ENCODE results near the gene MYO5B.
"Not testable (repeated sequence)": the region's sequence is repeated elsewhere in the genome, so short reads cannot be mapped to it uniquely, and the experiment has no call there.

Gene MYO5B

DNA sequence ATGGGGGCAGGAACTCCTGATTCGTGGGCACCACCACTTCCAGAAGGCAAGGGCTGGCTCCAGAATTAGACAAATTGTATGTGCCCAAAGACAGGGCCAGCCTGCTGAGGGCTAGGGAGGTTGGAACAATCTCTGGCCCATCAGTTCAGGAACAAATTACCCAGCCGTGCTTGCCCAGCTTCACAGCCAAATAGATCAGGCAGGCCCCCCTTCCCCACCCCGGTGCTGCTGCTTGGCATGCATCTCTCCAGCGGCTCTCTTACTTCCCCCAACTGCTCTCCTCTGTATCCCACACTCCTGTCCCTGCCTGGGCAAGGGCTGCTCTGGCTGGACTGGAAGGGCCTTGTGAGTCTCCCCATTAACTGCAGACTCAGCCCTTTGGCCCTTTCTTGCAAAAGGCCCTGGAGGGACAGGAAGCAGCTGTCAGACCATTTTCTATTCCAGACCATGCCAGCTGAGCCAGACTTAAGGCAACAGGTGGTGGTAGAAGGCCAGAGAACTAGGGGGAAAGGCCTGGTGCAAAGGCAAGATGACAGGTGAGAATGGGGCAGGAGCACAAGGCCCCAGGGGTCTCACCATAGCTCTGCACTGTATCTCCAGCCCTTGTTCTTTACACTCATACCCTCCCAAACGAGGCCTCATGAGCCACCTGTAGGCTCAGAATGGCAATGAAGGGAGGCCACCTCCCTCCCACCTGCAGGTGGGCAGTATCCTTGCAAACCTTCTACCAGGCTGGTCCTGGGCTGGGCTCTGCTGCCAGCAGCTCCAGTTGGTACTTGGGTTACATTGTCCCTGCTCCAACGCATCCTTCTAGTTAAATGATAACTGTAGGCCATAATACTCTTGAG lies 350.9 kb downstream of the MYO5B start:
- in situ Hi-C loops (cut with MboI; ENCODE audit: low sequenced_read_pairs): no loop called here

DNA sequence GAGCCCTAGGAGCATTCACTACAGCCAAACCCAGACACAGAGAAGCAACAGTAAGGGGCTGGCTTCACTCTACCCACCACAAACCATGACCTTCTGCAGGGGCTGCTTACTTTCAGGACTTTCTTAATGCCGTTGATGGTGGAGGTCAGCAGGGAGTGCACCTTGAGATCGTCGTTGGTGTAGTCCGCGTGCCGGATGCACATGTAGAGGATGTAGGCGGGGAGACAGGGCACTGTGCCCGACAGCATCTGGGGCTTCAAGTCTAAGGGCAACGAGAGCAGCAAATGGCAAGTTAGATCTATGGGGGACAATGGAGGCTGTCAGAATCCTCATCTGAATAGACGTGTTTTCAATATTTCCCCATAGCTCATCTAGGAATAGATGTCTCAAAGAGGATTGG lies 351.8 kb downstream of the MYO5B start:
- in situ Hi-C loops (cut with MboI; ENCODE audit: low sequenced_read_pairs): no loop called here

GRCh38 chr18:49842656-49843055 lies 352.3 kb downstream of the MYO5B start:
- in situ Hi-C loops (cut with MboI; ENCODE audit: low sequenced_read_pairs): no loop called here

DNA sequence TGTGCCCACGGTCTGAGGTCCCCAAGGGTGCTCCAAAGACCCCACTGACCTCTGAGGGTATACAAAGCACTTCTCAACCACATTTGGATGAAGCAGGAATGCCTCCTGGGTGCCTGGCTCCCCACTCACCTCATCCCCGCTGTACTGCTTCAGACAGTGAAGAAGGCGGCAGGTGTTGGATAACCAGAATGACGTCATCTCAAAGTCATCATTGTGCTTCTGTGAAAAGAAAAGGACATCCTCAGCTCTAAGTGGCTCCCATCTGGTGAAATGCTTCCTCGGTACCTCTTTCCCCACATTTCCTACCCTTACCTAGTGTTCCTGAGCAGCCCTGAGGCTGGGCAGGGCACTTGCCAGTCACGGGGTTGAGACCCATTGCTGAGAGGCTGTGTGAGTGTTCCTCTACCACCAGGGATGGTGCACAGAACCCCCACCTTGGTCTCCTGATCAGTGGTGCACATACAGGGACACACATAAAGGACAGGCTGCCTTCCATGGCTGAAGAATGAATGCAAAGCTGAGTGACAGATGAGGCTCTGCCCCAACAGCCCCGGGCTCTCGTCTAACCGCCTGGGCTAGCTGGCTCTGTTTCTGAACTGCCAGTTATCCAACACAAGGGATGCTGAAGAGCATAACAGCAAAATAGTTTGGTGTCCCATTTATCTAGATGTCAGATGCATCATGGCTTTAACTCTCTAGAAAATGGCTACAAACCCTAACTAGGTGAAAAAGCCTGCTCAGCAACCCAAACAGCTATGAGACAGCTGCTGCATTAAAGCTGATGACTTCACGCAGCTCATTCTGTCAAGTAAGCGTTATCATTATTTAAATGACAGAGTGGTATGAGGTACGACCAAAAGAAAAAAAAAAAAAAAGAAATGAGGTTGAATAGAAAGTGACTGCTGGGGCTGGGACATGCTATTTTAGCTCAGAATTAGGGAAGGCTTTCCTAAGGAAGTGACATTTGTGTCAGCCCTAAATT lies 353.4 kb downstream of the MYO5B start:
- in situ Hi-C loops (cut with MboI; ENCODE audit: low sequenced_read_pairs): no loop called here

DNA sequence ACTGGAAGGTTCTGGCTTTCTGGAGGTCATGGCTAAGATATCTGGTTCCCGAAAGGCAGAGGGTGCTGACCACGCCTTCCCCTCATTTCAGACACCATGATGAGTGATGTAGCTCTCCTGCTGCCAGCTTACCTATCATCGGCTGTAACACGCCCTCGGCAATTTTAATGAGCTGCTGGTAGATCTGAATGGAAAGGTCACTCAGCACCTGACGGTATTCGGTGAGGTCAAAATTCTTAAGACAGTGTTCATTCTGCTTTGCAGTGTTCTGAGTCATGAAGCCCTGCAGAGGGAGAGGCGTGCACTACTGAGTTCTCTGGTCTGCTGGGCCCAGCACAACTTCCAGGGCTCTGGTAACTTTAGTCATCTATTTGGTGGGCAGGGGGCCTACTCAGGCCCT lies 355.9 kb downstream of the MYO5B start:
- in situ Hi-C loops (cut with MboI; ENCODE audit: low sequenced_read_pairs): no loop called here

GRCh38 chr18:49838381-49838780 lies 356.6 kb downstream of the MYO5B start:
- in situ Hi-C loops (cut with MboI; ENCODE audit: low sequenced_read_pairs): no loop called here

DNA sequence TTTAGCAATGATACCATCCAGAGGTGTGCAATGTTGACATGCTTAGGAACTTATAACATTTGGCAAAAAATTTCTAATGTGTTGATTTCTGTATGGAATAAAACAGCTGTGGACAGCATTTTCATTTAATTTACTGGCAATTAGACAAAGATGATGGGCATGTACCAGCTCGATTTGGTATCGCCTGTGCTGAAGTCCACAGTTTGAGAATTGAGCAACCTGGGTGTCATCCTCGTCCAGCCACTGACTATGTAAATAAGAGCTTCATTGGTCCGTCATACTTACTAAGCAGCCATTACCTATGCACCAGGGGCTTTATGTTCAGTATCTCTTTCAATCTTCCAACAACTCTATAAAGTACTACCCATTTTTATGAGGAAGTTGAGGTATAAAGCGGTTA lies 357.1 kb downstream of the MYO5B start:
- in situ Hi-C loops (cut with MboI; ENCODE audit: low sequenced_read_pairs): no loop called here

GRCh38 chr18:49837316-49837835 lies 357.6 kb downstream of the MYO5B start:
- in situ Hi-C loops (cut with MboI; ENCODE audit: low sequenced_read_pairs): not testable (repeated sequence)

DNA sequence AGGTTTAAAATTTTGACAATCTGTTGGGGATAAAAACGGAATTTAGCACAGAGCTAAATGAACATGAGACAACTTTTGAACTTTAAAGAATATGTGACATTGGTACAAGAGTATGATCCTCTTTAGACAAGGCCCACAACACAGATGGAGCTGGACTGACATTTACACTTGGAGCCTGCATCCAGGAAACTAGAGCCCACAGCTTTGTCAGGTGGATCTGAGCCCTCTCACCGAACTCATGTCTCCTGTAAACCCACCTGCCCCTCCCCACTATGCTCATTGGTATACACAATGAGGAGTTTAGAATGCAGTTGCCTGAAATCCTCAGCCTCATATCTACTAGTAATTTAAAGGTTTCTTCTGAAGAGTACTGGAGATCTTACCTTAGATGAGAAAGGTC lies 359.5 kb downstream of the MYO5B start:
- in situ Hi-C loops (cut with MboI; ENCODE audit: low sequenced_read_pairs): no loop called here

DNA sequence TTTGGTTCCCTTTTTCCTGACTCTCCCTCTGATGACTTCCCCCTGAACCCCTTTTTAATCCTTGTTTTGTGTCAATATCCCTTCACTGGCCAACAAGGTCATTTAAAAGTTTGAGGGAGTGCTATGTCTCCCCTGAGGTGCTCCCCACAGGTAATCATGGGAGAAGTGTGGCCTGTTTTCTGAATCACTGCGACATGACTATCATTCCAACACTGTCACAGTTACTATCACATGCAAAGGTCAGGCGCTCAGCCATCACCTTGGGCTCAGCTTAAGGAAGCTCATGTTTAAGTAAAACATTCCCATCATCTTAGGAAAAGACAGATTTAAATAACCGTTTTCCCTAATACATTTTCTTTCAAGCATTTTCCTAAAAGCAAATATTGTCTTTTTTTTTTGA lies 360.7 kb downstream of the MYO5B start:
- in situ Hi-C loops (cut with MboI; ENCODE audit: low sequenced_read_pairs): no loop called here

GRCh38 chr18:49833814-49834213 lies 361.1 kb downstream of the MYO5B start:
- in situ Hi-C loops (cut with MboI; ENCODE audit: low sequenced_read_pairs): no loop called here

- in situ Hi-C loops (cut with MboI; ENCODE audit: low sequenced_read_pairs): no loop called here
Measured at GRCh38 chr18:49832221-49832647, 362.7 kb downstream of the MYO5B start.

GRCh38 chr18:49827996-49828395 lies 367.0 kb downstream of the MYO5B start:
- in situ Hi-C loops (cut with MboI; ENCODE audit: low sequenced_read_pairs): no loop called here

DNA sequence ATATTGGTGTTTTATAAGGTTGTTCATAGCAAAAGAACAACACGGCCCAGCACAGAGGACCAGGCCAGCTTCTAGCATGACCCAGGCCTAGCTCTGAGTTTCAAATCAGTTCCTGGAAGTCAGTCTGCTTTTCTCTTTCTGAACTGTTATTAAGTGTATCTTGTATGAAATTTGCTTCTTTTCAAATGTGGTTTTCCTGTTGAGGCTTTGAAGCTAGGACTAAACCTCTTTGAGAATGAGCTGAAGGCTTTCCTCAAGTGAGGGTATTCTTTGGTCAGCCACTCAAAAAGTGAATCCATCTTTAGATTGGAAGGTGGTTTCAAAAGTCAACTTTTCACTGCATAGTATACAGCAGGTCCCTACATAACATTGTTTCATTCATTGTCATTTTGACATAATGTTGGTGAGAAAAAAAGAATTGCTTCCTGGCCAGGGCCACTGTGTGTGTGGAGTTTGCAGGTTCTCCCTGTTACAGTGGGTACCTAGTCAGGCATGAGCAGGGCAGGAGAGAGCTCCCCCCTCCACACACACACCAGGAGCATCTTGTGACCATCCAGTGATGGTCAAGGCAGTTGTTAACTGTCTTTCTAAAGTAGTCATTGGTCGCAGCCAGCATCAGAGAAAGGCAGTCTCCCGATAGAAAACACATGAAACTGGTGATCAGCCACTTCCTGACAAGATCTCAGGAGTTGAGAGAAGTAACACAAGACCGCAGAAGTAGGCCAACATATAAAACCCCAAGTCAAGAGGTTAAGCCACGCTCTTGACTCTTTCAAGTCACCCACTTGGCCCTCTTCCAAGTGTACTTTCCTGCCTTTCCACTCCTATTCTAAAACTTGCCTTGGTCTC lies 374.9 kb downstream of the MYO5B start:
- in situ Hi-C loops (cut with MboI; ENCODE audit: low sequenced_read_pairs): no loop called here

GRCh38 chr18:49819071-49819662 lies 375.8 kb downstream of the MYO5B start:
- in situ Hi-C loops (cut with MboI; ENCODE audit: low sequenced_read_pairs): no loop called here

- in situ Hi-C loops (cut with MboI; ENCODE audit: low sequenced_read_pairs): no loop called here
Measured at GRCh38 chr18:49817947-49818346, 377.0 kb downstream of the MYO5B start.

- in situ Hi-C loops (cut with MboI; ENCODE audit: low sequenced_read_pairs): no loop called here
Measured at GRCh38 chr18:49815927-49816326, 379.0 kb downstream of the MYO5B start.

DNA sequence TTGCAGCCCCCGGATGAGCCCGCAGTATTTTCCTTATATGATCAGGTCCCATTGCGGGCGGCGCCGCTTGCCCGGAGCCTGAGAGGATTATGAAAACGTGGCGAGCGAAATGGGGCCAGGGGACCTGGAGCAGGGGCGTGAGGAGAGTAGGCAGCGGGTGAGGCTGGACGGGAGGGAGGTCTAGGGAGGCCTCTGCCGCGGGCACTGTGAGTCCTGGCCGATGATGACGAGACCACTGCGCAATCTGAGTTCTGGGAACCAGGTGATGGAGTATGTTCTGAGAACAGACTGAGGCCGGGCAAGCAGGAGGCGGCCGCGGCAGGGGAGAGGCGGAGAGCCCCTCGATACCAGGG lies 380.8 kb downstream of the MYO5B start:
- in situ Hi-C loops (cut with MboI; ENCODE audit: low sequenced_read_pairs): no loop called here

GRCh38 chr18:49813319-49814146 lies 381.4 kb downstream of the MYO5B start, which contains the start of gene ACAA2:
ACAA2 (minus strand) TSS chr18:49813533; CDS start chr18:49813484, 49 bp downstream.
- in situ Hi-C loops (cut with MboI; ENCODE audit: low sequenced_read_pairs): no loop called here

DNA sequence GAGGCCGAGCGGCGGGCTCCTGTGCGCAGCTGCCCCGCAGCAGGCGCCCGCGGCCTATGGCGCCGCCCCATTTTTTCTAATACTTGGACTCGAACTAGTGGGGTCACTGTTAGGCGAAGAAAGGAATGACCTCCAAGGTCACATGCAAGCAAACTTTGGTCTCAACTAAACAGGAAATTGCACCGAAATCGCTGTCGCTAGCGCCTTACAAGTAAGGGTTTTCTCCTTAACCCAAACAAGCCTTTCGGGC lies 382.0 kb downstream of the MYO5B start:
- in situ Hi-C loops (cut with MboI; ENCODE audit: low sequenced_read_pairs): no loop called here
